ENCODE measurements around the gene ZNF619. TPM values are rescaled to one million over a fixed set of nuclear protein-coding genes. Genes with fewer than 3 reads are reported as not detected.
A peak's percentile ranks its signal among the peaks of the same experiment; 100 is the strongest.

Gene ZNF619
- total and polyA plus RNA-seq, 9 of the 15 experiments (the other 6 are each of a cell fraction or from before 2014, with no cell fraction given), result 1.3 to 9.1 (median 6.3) TPM

DNA sequence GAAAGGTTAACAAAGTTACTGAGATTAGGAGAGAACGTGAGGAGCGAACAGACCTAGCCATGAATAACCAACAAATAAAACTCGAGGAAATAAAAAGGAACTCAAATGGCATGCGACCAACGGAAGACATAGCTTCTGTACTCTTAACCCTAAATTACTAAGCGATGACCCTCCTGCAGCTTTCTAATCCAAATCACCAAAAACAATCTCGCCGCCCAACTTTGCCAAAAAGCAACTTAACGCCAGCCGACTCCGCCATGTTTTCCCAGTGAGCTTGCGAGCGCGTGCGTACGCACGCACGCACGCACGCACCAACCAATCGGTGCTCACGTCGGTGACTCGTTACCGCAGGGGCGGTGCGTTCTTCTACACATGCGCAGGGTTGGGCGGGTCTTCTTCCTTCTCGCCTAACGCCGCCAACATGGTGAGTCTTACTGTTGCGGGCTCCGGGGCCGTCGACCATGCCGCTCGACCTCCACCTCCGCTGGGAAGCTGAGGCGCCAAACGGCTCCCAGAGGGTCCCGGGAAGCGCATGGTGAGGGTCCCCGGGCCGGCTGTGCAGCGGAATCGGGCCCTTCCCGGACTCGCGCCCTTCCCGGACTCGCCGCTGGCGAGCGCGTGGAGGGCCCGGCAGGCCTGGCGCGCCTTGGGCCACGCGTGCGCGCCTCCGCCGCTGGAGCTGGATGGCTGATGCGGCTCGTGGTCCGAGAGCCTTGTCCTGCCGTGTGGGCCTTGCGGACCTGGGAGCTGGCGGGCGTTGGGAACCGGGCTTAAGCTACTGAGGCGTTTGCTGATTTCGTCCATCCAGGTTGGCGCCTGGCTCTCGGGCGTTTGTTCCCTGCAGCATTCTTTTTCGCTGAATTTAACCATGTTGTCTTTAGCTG is 19.7 kb upstream of the ZNF619 start, which contains the start of gene RPL14 (continued):
- TF ChIP-seq, protein P1, sequence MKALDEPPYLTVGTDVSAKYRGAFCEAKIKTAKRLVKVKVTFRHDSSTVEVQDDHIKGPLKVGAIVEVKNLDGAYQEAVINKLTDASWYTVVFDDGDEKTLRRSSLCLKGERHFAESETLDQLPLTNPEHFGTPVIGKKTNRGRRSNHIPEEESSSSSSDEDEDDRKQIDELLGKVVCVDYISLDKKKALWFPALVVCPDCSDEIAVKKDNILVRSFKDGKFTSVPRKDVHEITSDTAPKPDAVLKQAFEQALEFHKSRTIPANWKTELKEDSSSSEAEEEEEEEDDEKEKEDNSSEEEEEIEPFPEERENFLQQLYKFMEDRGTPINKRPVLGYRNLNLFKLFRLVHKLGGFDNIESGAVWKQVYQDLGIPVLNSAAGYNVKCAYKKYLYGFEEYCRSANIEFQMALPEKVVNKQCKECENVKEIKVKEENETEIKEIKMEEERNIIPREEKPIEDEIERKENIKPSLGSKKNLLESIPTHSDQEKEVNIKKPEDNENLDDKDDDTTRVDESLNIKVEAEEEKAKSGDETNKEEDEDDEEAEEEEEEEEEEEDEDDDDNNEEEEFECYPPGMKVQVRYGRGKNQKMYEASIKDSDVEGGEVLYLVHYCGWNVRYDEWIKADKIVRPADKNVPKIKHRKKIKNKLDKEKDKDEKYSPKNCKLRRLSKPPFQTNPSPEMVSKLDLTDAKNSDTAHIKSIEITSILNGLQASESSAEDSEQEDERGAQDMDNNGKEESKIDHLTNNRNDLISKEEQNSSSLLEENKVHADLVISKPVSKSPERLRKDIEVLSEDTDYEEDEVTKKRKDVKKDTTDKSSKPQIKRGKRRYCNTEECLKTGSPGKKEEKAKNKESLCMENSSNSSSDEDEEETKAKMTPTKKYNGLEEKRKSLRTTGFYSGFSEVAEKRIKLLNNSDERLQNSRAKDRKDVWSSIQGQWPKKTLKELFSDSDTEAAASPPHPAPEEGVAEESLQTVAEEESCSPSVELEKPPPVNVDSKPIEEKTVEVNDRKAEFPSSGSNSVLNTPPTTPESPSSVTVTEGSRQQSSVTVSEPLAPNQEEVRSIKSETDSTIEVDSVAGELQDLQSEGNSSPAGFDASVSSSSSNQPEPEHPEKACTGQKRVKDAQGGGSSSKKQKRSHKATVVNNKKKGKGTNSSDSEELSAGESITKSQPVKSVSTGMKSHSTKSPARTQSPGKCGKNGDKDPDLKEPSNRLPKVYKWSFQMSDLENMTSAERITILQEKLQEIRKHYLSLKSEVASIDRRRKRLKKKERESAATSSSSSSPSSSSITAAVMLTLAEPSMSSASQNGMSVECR (CRISPR knock-in tag; IDR thresholded peaks at IDR 0.05), result peak; percentile 88
- no peak for TF ChIP-seq SIRT6 (IDR thresholded peaks at IDR 0.05; ENCODE audit: low read depth, low read length)
- peak; percentile 99 for TF ChIP-seq POLR2A (conservative IDR thresholded peaks at IDR 0.05)
- TF ChIP-seq, protein P2, sequence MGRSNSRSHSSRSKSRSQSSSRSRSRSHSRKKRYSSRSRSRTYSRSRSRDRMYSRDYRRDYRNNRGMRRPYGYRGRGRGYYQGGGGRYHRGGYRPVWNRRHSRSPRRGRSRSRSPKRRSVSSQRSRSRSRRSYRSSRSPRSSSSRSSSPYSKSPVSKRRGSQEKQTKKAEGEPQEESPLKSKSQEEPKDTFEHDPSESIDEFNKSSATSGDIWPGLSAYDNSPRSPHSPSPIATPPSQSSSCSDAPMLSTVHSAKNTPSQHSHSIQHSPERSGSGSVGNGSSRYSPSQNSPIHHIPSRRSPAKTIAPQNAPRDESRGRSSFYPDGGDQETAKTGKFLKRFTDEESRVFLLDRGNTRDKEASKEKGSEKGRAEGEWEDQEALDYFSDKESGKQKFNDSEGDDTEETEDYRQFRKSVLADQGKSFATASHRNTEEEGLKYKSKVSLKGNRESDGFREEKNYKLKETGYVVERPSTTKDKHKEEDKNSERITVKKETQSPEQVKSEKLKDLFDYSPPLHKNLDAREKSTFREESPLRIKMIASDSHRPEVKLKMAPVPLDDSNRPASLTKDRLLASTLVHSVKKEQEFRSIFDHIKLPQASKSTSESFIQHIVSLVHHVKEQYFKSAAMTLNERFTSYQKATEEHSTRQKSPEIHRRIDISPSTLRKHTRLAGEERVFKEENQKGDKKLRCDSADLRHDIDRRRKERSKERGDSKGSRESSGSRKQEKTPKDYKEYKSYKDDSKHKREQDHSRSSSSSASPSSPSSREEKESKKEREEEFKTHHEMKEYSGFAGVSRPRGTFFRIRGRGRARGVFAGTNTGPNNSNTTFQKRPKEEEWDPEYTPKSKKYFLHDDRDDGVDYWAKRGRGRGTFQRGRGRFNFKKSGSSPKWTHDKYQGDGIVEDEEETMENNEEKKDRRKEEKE (IDR thresholded peaks at IDR 0.05; ENCODE audit: borderline replicate concordance in 1 of 2, control insufficient read depth in 1 of 2, low read depth in 2 of 2, low read length in 1 of 2), result peak in 1 of 2 experiments; percentile 30; a peak in 1 of 4 replicates
- no peak for TF ChIP-seq HIVEP1 (CRISPR knock-in tag; IDR thresholded peaks at IDR 0.05)
- no peak for TF ChIP-seq CC2D1A (IDR thresholded peaks at IDR 0.05)
- TF ChIP-seq SRSF9 (IDR thresholded peaks at IDR 0.05; ENCODE audit: borderline replicate concordance, low read depth, low read length), result no peak
- peak; percentile 86; the same call in 1 of the 2 replicates for TF ChIP-seq NR3C1 (CRISPR knock-in tag; IDR thresholded peaks at IDR 0.05)
- TF ChIP-seq SP1 (CRISPR knock-in tag; IDR thresholded peaks at IDR 0.05), result peak; percentile 87
- TF ChIP-seq, protein P3, sequence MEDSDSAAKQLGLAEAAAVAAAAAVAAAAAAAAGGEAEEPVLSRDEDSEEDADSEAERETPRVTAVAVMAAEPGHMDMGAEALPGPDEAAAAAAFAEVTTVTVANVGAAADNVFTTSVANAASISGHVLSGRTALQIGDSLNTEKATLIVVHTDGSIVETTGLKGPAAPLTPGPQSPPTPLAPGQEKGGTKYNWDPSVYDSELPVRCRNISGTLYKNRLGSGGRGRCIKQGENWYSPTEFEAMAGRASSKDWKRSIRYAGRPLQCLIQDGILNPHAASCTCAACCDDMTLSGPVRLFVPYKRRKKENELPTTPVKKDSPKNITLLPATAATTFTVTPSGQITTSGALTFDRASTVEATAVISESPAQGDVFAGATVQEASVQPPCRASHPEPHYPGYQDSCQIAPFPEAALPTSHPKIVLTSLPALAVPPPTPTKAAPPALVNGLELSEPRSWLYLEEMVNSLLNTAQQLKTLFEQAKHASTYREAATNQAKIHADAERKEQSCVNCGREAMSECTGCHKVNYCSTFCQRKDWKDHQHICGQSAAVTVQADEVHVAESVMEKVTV (CRISPR knock-in tag; IDR thresholded peaks at IDR 0.05), result peak; percentile 31; the same call in 1 of the 2 replicates
- TF ChIP-seq ZBTB8A (IDR thresholded peaks at IDR 0.05; ENCODE audit: partially characterized antibody), result no peak
- no peak for TF ChIP-seq SMAD2 (IDR thresholded peaks at IDR 0.05; ENCODE audit: low read depth, low read length)
- TF ChIP-seq, protein P4, sequence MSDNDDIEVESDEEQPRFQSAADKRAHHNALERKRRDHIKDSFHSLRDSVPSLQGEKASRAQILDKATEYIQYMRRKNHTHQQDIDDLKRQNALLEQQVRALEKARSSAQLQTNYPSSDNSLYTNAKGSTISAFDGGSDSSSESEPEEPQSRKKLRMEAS (CRISPR knock-in tag; IDR thresholded peaks at IDR 0.05), result peak; percentile 97
- TF ChIP-seq, protein P5, sequence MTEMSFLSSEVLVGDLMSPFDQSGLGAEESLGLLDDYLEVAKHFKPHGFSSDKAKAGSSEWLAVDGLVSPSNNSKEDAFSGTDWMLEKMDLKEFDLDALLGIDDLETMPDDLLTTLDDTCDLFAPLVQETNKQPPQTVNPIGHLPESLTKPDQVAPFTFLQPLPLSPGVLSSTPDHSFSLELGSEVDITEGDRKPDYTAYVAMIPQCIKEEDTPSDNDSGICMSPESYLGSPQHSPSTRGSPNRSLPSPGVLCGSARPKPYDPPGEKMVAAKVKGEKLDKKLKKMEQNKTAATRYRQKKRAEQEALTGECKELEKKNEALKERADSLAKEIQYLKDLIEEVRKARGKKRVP (CRISPR knock-in tag; IDR thresholded peaks at IDR 0.05), result no peak

Data from K562 (cell line).